K562 (cell line): ENCODE results near the gene C21orf58. TPM values are rescaled to one million over a fixed set of nuclear protein-coding genes. Genes with fewer than 3 reads are reported as not detected.

Experiments
- CREB1 ChIP-seq, 2 experiments: sonication (generic) in 1 of 2; formaldehyde crosslinking in 1 of 2; IDR thresholded peaks; 2 replicates each; pipeline versions ENCODE4 v1.6.1 to v1.8.0; 2012 to 2022; ENCODE audit warnings: inconsistent platforms in 1 of 2, mild to moderate bottlenecking in 1 of 2, missing genetic modification reagents in 1 of 2, moderate library complexity in 1 of 2
- CREM ChIP-seq: IDR thresholded peaks from 2 replicates; pipeline ENCODE4 v1.6.1; 2014; ENCODE audit warnings: antibody characterized with exemption, low read depth
- EP300 ChIP-seq: IDR thresholded peaks from 2 replicates; pipeline ENCODE4 v1.6.1; 2012; ENCODE audit warnings: low read length, improper control_type of control experiment
- ERF ChIP-seq: fragments of 450-650 bp; formaldehyde crosslinking; IDR thresholded peaks from 2 replicates; pipeline ENCODE4 v1.4.0; 2020; ENCODE audit warnings: mild to moderate bottlenecking, mixed read lengths
- MAFF ChIP-seq: IDR thresholded peaks from 2 replicates; pipeline ENCODE4 v1.6.1; 2012; ENCODE audit warnings: low read length, improper control_type of control experiment
- MAFK ChIP-seq: IDR thresholded peaks from 2 replicates; pipeline ENCODE4 v1.6.1; 2011; ENCODE audit warnings: low read length, improper control_type of control experiment
- MYNN ChIP-seq, 2 experiments: sonication (generic); formaldehyde crosslinking in 1 of 2; IDR thresholded peaks; 2 replicates each; pipeline versions ENCODE4 v1.5.0 to v1.6.1; 2016 to 2020; ENCODE audit warnings: antibody characterized with exemption in 1 of 2, missing genetic modification reagents in 1 of 2
- NCOA4 ChIP-seq: fragments of 450-650 bp; IDR thresholded peaks from 2 replicates; pipeline ENCODE4 v1.6.1; 2018; ENCODE audit warnings: mild to moderate bottlenecking; ENCODE audit not compliant: partially characterized antibody
- NEUROD1 ChIP-seq: fragments of 150-350 bp; IDR thresholded peaks from 2 replicates; pipeline ENCODE4 v1.6.1; 2014; ENCODE audit warnings: borderline replicate concordance, low read length, low read depth; ENCODE audit not compliant: partially characterized antibody
- PCBP2 ChIP-seq: fragments of 200-400 bp; formaldehyde crosslinking; IDR thresholded peaks from 2 replicates; pipeline ENCODE4 v1.6.1; 2018; ENCODE audit warnings: low read length, low read depth, mild to moderate bottlenecking, moderate library complexity; ENCODE audit not compliant: poor library complexity, severe bottlenecking
- PRPF4 ChIP-seq: fragments of 200-400 bp; formaldehyde crosslinking; IDR thresholded peaks from one replicate; pipeline ENCODE4 v1.6.1; 2017; ENCODE audit warnings: low read length, low read depth, mild to moderate bottlenecking; ENCODE audit not compliant: insufficient read depth, poor library complexity, severe bottlenecking
- SUPT5H ChIP-seq: fragments of 450-650 bp; IDR thresholded peaks from 2 replicates; pipeline ENCODE4 v1.6.1; 2016
- ZBTB33 ChIP-seq: sonication (generic); formaldehyde crosslinking; IDR thresholded peaks from 2 replicates; pipeline ENCODE4 v1.8.1; 2023; ENCODE audit warnings: mild to moderate bottlenecking, missing genetic modification reagents
- ZNF175 ChIP-seq: fragments of 200-800 bp; sonication (Bioruptor generic); IDR thresholded peaks from 2 replicates; pipeline ENCODE4 v1.6.1; 2016; ENCODE audit warnings: low read depth, mild to moderate bottlenecking, missing genetic modification characterization, missing compliant biosample characterization
- ZNF384 ChIP-seq: IDR thresholded peaks from 2 replicates; pipeline ENCODE4 v1.6.1; 2012; ENCODE audit warnings: low read depth, low read length, improper control_type of control experiment
- ZNF79 ChIP-seq: fragments of 250-450 bp; sonication (Bioruptor Pico); IDR thresholded peaks from 2 replicates; pipeline ENCODE4 v1.4.0; 2020; ENCODE audit warnings: low read depth, mild to moderate bottlenecking, moderate library complexity
- polyA plus RNA-seq, 8 experiments: library from polyadenylated mRNA; depleted of rRNA in 4 of 8; stranded (reverse) in 5 of 8; unstranded in 3 of 8; fragments of >200 nt; fragmentation: Nextera tagmentation in 2 of 8; fragmentation: Illumina TruSeq in 1 of 8; extraction: Ambion mirVana in 2 of 8; extraction: Trizol in 1 of 8; gene quantifications; 2 replicates each; pipeline versions ENCODE4 v1.2.1 to v1.2.3, GENCODE V29; 2011 to 2014; ENCODE audit warnings: inconsistent platforms in 1 of 8, missing spikeins in 1 of 8
- total RNA-seq, 7 experiments: library from RNA; depleted of rRNA in 6 of 7; stranded (reverse); fragments of >200 nt in 6 of 7; fragmentation: Illumina TruSeq in 2 of 7; extraction: Trizol in 2 of 7; gene quantifications; 2 replicates each; pipeline versions ENCODE4 v1.2.1 to v1.2.3, GENCODE V29; 2011 to 2021; ENCODE audit warnings: low replicate concordance in 1 of 7
- TF ChIP-seq, protein P1 (sequence below): sonication (generic); formaldehyde crosslinking; IDR thresholded peaks from 2 replicates; pipeline ENCODE4 v1.8.0; 2022; ENCODE audit warnings: missing genetic modification reagents, mild to moderate bottlenecking, moderate library complexity, borderline replicate concordance
- TF ChIP-seq, protein P2 (sequence below): sonication (generic); formaldehyde crosslinking; IDR thresholded peaks from 2 replicates; pipeline ENCODE4 v1.8.0; 2023; ENCODE audit warnings: missing genetic modification reagents, mild to moderate bottlenecking, borderline replicate concordance

C21orf58 gene
- total and polyA plus RNA-seq, 9 of the 15 experiments (the other 6 are each of a cell fraction or from before 2014, with no cell fraction given): 1.2 to 30.5 (median 12.4) TPM

GRCh38 chr21:46323227-46323709 lies 402 bp downstream of the C21orf58 start (continued):
- TF ChIP-seq ZBTB33 (CRISPR knock-in tag) (no peak; the same call in 1 of the 2 replicates), MAFF (no peak), CREB1 (IDR thresholded peaks at IDR 0.05) (no peak), CREB1 (CRISPR knock-in tag; IDR thresholded peaks at IDR 0.05) (no peak), NEUROD1 (no peak), ZNF79 (no peak), ERF (CRISPR knock-in tag) (0 out of 2 replicates have a peak, but pooled peaks have one; percentile 41), PRPF4 (no peak), SUPT5H (no peak), MYNN (IDR thresholded peaks at IDR 0.05) (no peak), MYNN (CRISPR knock-in tag; IDR thresholded peaks at IDR 0.05) (no peak), MAFK (no peak), PCBP2 (no peak), ZNF384 (no peak), ZNF175 (CRISPR knock-in tag) (no peak), NCOA4 (no peak), EP300 (no peak), CREM (no peak)
- TF ChIP-seq, protein P1, sequence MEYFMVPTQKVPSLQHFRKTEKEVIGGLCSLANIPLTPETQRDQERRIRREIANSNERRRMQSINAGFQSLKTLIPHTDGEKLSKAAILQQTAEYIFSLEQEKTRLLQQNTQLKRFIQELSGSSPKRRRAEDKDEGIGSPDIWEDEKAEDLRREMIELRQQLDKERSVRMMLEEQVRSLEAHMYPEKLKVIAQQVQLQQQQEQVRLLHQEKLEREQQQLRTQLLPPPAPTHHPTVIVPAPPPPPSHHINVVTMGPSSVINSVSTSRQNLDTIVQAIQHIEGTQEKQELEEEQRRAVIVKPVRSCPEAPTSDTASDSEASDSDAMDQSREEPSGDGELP (CRISPR knock-in tag): no peak
- TF ChIP-seq, protein P2, sequence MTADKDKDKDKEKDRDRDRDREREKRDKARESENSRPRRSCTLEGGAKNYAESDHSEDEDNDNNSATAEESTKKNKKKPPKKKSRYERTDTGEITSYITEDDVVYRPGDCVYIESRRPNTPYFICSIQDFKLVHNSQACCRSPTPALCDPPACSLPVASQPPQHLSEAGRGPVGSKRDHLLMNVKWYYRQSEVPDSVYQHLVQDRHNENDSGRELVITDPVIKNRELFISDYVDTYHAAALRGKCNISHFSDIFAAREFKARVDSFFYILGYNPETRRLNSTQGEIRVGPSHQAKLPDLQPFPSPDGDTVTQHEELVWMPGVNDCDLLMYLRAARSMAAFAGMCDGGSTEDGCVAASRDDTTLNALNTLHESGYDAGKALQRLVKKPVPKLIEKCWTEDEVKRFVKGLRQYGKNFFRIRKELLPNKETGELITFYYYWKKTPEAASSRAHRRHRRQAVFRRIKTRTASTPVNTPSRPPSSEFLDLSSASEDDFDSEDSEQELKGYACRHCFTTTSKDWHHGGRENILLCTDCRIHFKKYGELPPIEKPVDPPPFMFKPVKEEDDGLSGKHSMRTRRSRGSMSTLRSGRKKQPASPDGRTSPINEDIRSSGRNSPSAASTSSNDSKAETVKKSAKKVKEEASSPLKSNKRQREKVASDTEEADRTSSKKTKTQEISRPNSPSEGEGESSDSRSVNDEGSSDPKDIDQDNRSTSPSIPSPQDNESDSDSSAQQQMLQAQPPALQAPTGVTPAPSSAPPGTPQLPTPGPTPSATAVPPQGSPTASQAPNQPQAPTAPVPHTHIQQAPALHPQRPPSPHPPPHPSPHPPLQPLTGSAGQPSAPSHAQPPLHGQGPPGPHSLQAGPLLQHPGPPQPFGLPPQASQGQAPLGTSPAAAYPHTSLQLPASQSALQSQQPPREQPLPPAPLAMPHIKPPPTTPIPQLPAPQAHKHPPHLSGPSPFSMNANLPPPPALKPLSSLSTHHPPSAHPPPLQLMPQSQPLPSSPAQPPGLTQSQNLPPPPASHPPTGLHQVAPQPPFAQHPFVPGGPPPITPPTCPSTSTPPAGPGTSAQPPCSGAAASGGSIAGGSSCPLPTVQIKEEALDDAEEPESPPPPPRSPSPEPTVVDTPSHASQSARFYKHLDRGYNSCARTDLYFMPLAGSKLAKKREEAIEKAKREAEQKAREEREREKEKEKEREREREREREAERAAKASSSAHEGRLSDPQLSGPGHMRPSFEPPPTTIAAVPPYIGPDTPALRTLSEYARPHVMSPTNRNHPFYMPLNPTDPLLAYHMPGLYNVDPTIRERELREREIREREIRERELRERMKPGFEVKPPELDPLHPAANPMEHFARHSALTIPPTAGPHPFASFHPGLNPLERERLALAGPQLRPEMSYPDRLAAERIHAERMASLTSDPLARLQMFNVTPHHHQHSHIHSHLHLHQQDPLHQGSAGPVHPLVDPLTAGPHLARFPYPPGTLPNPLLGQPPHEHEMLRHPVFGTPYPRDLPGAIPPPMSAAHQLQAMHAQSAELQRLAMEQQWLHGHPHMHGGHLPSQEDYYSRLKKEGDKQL: no peak
